ENCODE results near the gene VAC14.

VAC14 gene

GRCh38 chr16:70767377-70768202 is 33.4 kb downstream of the VAC14 start:
- no peak overlapping the region for H3K27ac ChIP-seq
- TF ChIP-seq, protein P1, sequence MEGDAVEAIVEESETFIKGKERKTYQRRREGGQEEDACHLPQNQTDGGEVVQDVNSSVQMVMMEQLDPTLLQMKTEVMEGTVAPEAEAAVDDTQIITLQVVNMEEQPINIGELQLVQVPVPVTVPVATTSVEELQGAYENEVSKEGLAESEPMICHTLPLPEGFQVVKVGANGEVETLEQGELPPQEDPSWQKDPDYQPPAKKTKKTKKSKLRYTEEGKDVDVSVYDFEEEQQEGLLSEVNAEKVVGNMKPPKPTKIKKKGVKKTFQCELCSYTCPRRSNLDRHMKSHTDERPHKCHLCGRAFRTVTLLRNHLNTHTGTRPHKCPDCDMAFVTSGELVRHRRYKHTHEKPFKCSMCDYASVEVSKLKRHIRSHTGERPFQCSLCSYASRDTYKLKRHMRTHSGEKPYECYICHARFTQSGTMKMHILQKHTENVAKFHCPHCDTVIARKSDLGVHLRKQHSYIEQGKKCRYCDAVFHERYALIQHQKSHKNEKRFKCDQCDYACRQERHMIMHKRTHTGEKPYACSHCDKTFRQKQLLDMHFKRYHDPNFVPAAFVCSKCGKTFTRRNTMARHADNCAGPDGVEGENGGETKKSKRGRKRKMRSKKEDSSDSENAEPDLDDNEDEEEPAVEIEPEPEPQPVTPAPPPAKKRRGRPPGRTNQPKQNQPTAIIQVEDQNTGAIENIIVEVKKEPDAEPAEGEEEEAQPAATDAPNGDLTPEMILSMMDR (conservative IDR thresholded peaks at IDR 0.05): no peak

DNA sequence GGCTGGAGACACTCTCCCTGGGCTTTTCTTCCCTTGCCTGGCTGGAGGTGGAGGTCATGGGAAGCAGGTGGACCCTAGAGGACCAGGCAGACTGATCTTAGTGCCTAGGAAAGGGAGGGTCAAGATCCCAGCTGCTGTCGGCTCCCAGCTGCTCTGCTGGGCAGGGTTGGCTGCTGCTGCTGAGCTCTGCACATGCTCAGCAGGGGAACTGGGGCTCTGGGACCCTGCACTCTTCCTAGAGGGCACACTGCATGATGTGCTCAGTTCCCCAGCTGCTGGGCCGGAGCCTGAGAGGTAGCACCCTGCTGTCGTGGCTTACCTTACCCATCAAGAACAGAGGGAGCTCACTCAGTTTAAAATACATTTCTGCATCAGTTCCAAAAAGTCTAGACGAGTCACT is 34.3 kb downstream of the VAC14 start:
- TF ChIP-seq, protein P1 (conservative IDR thresholded peaks at IDR 0.05): no peak
- no peak overlapping the region for H3K27ac ChIP-seq

DNA sequence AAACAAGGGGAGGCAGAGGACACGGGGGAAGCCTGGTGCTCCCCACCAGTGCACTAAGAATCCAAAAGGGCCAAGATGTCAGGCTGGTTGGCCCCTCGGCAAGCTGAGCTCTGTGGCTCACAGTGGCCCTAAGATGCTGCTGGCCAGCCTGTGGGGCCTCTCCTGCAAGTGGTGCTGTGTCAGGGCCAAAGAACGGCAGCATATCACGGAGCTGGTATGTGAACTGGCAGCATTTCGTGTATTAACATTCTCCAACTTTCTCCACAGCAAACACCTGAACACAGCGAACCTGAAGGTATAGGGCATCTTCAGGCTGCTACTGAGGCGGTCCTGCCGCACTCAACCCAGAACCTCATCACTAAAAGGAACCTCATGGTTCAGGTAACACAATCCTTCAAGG is 34.8 kb downstream of the VAC14 start:
- H3K27ac ChIP-seq: no peak overlapping the region

GRCh38 chr16:70765491-70765890 is 35.5 kb downstream of the VAC14 start:
- TF ChIP-seq, protein P1 (conservative IDR thresholded peaks at IDR 0.05): no peak

More for the DNA sequence above, 34.8 kb downstream of the VAC14 start:
- TF ChIP-seq, protein P1 (conservative IDR thresholded peaks at IDR 0.05): no peak

DNA sequence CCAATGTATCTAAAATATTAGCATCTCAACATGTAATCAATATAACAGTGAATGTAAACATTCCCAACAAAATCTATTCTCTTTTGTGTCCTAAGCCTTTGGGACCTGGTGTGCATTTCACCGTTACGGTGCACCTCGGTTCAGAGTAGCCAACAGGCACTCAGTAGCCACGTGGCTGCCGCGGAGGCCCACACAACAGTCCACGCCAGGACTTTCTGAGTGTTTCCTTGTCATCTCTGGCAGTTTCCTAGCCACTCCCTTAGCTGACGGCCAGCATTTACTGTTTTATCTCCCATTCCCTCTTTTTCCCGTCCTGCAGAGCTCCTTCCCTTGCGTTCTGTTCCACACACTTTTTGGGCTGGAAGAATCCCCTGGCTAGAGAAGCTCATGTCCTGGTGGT is 36.3 kb downstream of the VAC14 start:
- H3K27ac ChIP-seq: no peak overlapping the region
- TF ChIP-seq, protein P1 (conservative IDR thresholded peaks at IDR 0.05): no peak

More at GRCh38 chr16:70765491-70765890, 35.5 kb downstream of the VAC14 start:
- H3K27ac ChIP-seq: no peak overlapping the region

DNA sequence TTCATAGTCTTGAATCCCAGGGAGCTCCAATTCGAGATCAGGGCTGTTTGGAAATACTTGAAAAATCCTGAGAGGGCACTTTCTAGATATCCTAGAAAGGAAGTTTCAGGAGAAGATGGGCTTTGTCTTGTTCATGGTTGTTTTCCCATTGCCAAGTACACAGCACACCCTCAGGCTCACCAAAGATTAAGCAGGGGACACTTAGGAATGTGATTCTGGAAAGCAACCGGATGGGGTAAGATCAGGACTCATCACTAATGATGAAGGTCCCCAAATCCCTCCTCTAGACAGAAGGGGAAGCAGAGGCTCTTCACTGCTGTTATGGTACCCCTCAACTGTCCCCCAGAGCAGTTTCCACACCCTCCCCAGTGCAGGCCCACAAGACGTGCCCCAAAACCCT is 40.7 kb downstream of the VAC14 start:
- TF ChIP-seq, protein P1 (conservative IDR thresholded peaks at IDR 0.05): no peak
- H3K27ac ChIP-seq: no peak overlapping the region

DNA sequence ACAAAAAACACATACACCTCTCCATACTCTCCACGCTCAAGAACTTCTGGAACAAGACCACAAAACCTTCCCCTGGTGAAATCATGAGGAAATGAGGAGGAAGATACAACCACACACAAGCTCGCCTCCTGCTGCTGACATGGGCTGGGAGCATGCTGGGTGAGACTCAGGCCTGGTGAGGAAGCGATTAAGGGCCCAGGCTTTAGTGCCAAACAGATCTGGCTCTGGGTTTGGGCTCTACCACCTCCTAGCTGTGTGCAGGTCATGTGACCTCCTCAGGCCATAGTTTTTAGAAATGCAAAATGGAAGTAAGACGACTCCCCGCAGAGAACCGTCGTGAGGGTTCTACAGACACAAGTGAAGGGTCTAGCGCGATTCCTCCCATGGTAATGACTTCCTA is 41.3 kb downstream of the VAC14 start:
- no peak overlapping the region for H3K27ac ChIP-seq

More for the DNA sequence above, 41.3 kb downstream of the VAC14 start:
- TF ChIP-seq, protein P1 (conservative IDR thresholded peaks at IDR 0.05): no peak
